Testis (tissue), 3 donors: ENCODE data around the gene PUM2. TPM values are rescaled to one million over a fixed set of nuclear protein-coding genes. Genes with fewer than 3 reads are reported as not detected.

Source experiments
- DNase-seq: peaks from one replicate; pipeline ENCODE4 v3.0.0-alpha.2; 2019
- H3K27ac ChIP-seq, 2 donors: fragments of 200-600 bp; sonication (generic); one replicate each; pipeline ENCODE4 v1.5.1; 2019
- H3K27me3 ChIP-seq: fragments of 200-600 bp; sonication (generic); one replicate; pipeline ENCODE4 v1.5.1; 2019
- H3K36me3 ChIP-seq: fragments of 200-600 bp; sonication (generic); one replicate; pipeline ENCODE4 v1.5.1; 2017; ENCODE audit warnings: low read depth; ENCODE audit errors: missing control alignments
- H3K4me1 ChIP-seq: fragments of 200-600 bp; sonication (generic); one replicate; pipeline ENCODE4 v1.5.1; 2019
- H3K4me3 ChIP-seq, 2 donors: fragments of 200-600 bp; sonication (generic); one replicate each; pipeline ENCODE4 v1.5.1; 2017 to 2019
- H3K9me3 ChIP-seq: fragments of 200-600 bp; sonication (generic); one replicate; pipeline ENCODE4 v1.5.1; 2017
- POLR2A ChIP-seq: fragments of 450-650 bp; IDR thresholded peaks from one replicate; pipeline ENCODE4 v1.6.1; 2017; ENCODE audit warnings: antibody characterized with exemption, mild to moderate bottlenecking, moderate library complexity
- WGBS, 2 donors: methylation state at CpG; one replicate each; pipeline ENCODE4 v1.1.5; 2018; 5-methylcytosine and 5-hydroxymethylcytosine counted together
- intact Hi-C: fragments of 100-400 bp; cut with DNase I; formaldehyde crosslinking; loops from one replicate; pipeline ENCODE4 v1.15.1; 2023; ENCODE audit warnings: low total_unique reads
- polyA plus RNA-seq: library from polyadenylated mRNA; stranded (reverse); fragments of 350-450 nt; fragmentation: Illumina TruSeq; extraction: RNeasy Lipid Tissue Mini Kit (QIAGEN cat#74804); gene quantifications from one replicate; pipeline ENCODE4 v1.2.3, GENCODE V29; 2014; ENCODE audit warnings: low read depth, low replicate concordance; ENCODE audit not compliant: insufficient read depth
- total RNA-seq, 2 donors: library from RNA; depleted of rRNA; stranded (reverse); fragments of >200 nt; gene quantifications; one replicate each; pipeline ENCODE4 v1.2.3, GENCODE V29; 2016
- TF ChIP-seq, protein P1 (sequence below), 3 experiments: fragments of 450-650 bp in 2 of 3; fragments of 200-600 bp in 1 of 3; sonication (generic) in 1 of 3; IDR thresholded peaks; one replicate each; pipeline ENCODE4 v1.5.1; 2016 to 2019; ENCODE audit warnings: antibody characterized with exemption in 3 of 3, mild to moderate bottlenecking in 2 of 3, moderate library complexity in 1 of 3

Gene PUM2
- total and polyA plus RNA-seq, 3 donors from 2014 or later = 50.5 to 92.5 (median 78.0) TPM

DNA sequence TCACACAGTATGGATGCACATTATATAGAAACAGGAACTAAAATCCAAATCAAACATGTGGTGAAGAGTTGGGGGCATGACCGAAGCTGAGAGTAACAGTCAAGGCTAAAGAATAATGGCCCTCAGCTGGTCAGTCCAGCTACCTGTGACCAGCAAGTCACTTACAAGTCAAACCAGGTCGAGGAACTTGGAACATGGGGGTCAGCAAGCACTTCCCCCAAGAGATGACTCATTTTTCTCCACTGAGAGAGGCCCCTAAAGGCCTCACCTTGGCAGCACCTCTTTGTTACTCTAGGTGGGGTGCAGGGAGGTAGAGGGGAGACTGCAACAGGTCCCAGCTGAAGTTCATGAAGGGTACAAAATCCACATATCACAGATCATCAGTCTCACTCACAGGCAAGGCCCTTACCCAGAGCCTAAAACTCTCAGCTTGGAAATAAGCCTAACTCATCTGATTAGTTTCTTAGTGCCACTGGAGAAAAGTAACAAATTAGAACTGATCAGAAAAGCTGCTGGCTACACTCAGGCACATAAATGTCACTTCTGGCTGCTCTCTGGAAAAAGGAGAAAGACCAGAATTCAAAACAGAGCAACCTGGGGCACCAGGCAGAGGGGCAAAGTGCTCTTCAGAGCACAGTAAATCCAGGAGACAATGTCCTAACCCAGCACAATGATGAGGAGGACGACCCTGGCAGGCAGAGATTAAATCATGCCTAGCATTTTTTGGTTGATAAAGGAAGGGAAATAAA, 129.7 kb downstream of the PUM2 start:
- WGBS, 2 donors = 66 to 73% methylated on average over 3 of the region's 3 CpGs
- H3K9me3 ChIP-seq = no peaks in the 10 kb centered on the region
- intact Hi-C loops = loop anchor here (10.0 kb wide), 1 partner anchor 86 kb away; no protein-coding TSS in a partner anchor
- H3K36me3 ChIP-seq = no peaks in the 10 kb centered on the region
- H3K4me1 ChIP-seq = peaks cover 10% of the 10 kb centered on the region
- TF ChIP-seq POLR2A = no peak
- TF ChIP-seq, protein P1, sequence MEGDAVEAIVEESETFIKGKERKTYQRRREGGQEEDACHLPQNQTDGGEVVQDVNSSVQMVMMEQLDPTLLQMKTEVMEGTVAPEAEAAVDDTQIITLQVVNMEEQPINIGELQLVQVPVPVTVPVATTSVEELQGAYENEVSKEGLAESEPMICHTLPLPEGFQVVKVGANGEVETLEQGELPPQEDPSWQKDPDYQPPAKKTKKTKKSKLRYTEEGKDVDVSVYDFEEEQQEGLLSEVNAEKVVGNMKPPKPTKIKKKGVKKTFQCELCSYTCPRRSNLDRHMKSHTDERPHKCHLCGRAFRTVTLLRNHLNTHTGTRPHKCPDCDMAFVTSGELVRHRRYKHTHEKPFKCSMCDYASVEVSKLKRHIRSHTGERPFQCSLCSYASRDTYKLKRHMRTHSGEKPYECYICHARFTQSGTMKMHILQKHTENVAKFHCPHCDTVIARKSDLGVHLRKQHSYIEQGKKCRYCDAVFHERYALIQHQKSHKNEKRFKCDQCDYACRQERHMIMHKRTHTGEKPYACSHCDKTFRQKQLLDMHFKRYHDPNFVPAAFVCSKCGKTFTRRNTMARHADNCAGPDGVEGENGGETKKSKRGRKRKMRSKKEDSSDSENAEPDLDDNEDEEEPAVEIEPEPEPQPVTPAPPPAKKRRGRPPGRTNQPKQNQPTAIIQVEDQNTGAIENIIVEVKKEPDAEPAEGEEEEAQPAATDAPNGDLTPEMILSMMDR (IDR thresholded peaks at IDR 0.05) = no peak
- DNase-seq = no peak
- no peak overlapping the region for H3K4me3 ChIP-seq
- no peaks in the 10 kb centered on the region for H3K27me3 ChIP-seq
- no peak overlapping the region for H3K27ac ChIP-seq

DNA sequence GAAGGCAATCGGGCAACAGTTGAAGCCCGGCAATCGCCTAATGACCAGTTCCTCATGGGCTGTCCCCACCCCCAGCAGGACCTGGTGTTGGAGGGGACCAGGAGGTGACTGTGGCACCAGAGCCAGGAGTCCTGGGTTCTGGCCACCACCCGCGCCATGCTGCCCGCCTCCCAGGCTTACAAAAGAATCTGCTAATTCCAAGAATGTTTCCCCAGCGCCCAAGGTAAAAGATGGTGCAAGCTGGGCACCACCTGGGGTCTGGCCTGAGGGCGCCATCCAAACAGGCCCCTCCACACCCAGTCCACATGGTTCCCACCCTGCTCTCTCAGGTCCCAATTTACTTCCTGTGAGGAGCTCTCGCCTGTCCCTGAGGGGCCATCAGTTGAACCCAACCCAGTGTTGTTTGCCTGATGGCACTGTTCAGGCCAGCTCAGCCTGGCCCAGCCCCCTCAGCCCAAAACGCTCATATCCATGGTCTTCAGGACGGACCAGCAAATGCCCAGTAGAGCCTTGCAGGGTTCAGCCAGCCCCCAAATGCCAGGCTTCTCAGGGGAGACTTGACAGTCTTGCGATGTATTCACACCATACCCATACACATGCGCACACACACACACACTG, 130.8 kb downstream of the PUM2 start:
- no peak for TF ChIP-seq POLR2A
- TF ChIP-seq, protein P1 (IDR thresholded peaks at IDR 0.05) = no peak
- peaks cover 6% of the 10 kb centered on the region for H3K4me1 ChIP-seq
- no peak overlapping the region for H3K27ac ChIP-seq
- DNase-seq = no peak
- WGBS, 2 donors = 95 to 96% methylated on average over 7 to 13 of the region's 13 CpGs
- intact Hi-C loops = loop anchor here (10.0 kb wide), 1 partner anchor 85 kb away; no protein-coding TSS in a partner anchor
- H3K36me3 ChIP-seq = no peaks in the 10 kb centered on the region
- H3K27me3 ChIP-seq = no peaks in the 10 kb centered on the region
- H3K4me3 ChIP-seq = no peak overlapping the region
- H3K9me3 ChIP-seq = no peaks in the 10 kb centered on the region

DNA sequence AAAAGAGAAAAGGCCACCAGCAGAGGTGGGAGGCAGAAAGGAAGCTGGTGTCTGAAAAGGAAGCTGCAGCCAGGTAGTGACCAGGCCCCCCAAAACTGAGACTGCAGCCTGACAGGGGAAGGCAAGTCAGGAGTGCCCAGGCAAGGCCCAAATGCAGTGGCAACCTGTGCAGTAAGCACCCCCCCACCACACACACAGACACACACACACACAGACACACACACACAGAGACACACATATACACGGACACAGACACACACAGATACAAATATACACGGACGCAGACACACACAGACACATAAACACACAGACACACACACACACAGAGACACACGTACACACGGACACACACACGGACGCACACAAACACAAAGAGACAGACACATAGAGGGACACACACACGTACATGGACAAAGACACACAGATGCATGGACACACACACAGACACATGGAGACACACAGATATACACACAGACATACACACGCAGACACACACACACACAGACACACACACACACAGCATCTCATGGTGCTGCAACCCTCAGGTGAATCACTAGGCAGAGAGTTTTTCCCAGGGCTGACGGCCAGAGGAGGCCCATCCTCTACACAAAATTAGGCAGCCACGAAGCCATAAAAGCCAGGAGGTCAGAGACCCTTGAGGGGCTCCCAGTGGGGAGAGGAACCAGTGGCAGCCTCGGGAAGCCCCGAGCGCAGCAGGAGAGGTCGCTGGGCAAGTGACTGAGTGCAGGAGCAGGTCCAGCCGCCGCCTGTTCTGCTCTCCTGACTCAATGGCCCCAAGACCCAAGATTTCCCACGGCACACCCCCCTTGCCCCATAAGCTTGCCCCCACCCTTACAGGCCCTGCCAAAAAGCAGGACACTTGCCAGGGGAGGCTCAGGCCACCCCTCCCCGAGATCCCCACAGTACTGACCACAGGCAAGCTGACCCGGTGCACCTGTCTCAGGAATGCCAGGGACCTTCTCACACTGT, 132.0 kb downstream of the PUM2 start:
- 93 to 94% methylated on average over 12 to 20 of the region's 20 CpGs for WGBS, 2 donors
- H3K27ac ChIP-seq = no peak overlapping the region
- intact Hi-C loops = no loop called here

More for the DNA sequence above, 132.0 kb downstream of the PUM2 start:
- TF ChIP-seq, protein P1 (IDR thresholded peaks at IDR 0.05) = no peak
- no peak for TF ChIP-seq POLR2A
- no peak overlapping the region for H3K4me3 ChIP-seq
- DNase-seq = no peak
- H3K4me1 ChIP-seq = peaks cover 7% of the 10 kb centered on the region
- no peaks in the 10 kb centered on the region for H3K27me3 ChIP-seq
- no peaks in the 10 kb centered on the region for H3K9me3 ChIP-seq
- no peaks in the 10 kb centered on the region for H3K36me3 ChIP-seq
